SH-SY5Y (cell line): ENCODE results near the gene ACTBL2.

Experiments used
- GATA2 ChIP-seq: IDR thresholded peaks from 2 replicates; pipeline ENCODE4 v1.6.1; 2011; ENCODE audit warnings: mild to moderate bottlenecking, low read depth, low read length
- GATA3 ChIP-seq: IDR thresholded peaks from 2 replicates; pipeline ENCODE4 v1.6.1; 2011; ENCODE audit warnings: low read depth, mild to moderate bottlenecking, low read length, moderate library complexity

- no peak for TF ChIP-seq GATA2
- TF ChIP-seq GATA3: no peak
Measured at GRCh38 chr5:57445006-57445704, 37.5 kb downstream of the ACTBL2 start.
